IPS DF 4.7 (cell line): ENCODE results near the gene MLF1.
A peak's percentile ranks its signal among the peaks of the same experiment; 100 is the strongest.
"Not testable (repeated sequence)": the region's sequence is repeated elsewhere in the genome, so short reads cannot be mapped to it uniquely, and the experiment has no call there.

Experiments
- DNase-seq: peaks from one replicate; pipeline ENCODE4 v3.0.0-alpha.2; 2013; ENCODE audit warnings: low spot score; ENCODE audit errors: extremely low read depth

MLF1 gene

GRCh38 chr3:158570999-158571702 is at the start of gene MLF1:
Gene MLF1, plus strand, starts transcription at chr3:158571194. Its CDS starts 107 bp downstream, at chr3:158571301.
- peak; percentile 79 for DNase-seq

- no peak for DNase-seq
Measured at GRCh38 chr3:158522221-158523136, 48.5 kb upstream of the MLF1 start.

- DNase-seq: no peak
Measured at GRCh38 chr3:158528076-158528674, 42.8 kb upstream of the MLF1 start.

DNA sequence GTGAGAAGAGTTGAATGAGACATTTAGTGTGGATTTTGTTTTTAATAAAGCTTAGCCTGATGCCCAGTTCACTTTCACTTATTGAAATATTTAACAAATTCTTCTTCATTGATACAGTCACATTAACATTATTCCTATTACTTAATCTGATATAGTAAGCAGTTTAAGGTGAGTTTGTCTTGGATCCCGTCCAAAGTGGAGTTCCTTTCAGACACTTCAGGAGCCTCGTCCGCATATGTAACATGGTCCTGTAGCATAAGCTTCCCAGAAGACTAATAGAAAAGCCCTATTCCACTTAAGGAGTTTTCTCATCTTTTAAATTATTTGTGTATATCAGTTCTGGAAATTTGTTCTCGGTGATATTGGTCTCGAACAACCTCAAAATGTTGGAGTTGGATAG is 39.7 kb upstream of the MLF1 start:
- no peak for DNase-seq

GRCh38 chr3:158532099-158532734 is 38.8 kb upstream of the MLF1 start:
- DNase-seq: no peak

DNA sequence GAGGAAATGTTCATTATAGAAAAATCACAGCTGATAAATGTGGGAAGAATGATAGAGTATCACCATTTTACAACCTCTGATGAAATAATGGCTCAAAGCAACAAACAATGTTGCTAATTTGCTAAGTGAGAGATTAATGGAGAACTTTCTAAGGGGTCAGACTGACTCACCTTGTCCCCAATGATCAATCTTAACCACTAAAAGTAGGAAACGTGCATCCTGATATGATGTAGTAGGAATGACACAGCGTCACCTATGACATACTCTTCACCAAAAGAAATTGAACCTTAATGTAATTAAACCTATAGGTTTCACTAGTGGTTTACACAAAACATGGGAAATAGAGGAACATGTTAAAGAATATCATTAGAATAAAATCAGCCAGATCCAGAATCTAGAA is 35.1 kb upstream of the MLF1 start:
- DNase-seq: no peak

DNA sequence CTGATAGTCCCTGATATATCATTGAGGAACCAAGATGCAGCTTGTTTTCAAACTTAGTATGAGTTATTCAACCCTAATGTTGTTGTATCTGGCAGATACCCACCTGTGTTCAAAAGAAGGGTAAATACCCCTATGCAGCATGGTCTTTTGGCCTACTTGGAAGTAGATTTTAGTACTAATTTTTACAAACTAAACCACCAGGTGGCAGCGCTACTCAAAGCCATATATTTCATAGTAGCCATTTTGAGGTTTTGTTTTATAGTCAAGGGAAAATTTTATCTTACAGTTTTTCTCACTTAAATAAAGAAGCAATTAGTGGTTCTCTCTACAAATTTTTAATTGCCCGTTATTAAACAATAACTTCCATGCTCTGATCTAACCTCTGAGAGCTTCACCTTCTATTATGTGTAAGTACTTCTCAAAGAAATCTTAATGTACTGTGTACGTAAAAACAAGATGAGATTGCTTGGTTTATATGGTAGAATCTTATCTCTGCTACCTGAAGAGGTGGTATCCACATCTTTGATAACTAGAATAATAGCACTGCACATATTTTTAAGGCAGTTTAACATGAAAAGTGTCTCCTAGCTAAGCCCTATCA is 31.5 kb upstream of the MLF1 start:
- DNase-seq: no peak

DNA sequence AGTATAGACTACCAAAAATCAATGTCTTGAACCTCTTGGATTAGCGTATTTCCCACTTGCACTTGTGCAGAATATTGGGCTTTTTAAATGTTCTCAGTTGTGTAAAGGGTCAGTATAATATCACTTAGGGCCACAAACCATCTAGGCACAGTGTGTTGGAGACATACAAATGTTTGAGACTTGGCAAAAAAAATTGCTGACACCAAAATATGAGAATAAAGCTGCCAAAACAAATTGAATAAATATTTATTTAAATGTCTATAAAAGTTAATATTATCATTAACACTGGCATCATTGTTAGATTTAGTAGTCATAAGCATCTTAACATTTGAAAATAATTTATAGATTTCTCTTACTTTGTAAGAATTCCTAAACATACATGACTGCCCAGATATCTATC is 30.9 kb upstream of the MLF1 start:
- no peak for DNase-seq

GRCh38 chr3:158548691-158549090 is 22.3 kb upstream of the MLF1 start:
- no peak for DNase-seq

- DNase-seq: not testable (repeated sequence)
Measured at GRCh38 chr3:158549938-158550337, 21.1 kb upstream of the MLF1 start.

- no peak for DNase-seq
Measured at GRCh38 chr3:158552124-158552523, 18.9 kb upstream of the MLF1 start.

DNA sequence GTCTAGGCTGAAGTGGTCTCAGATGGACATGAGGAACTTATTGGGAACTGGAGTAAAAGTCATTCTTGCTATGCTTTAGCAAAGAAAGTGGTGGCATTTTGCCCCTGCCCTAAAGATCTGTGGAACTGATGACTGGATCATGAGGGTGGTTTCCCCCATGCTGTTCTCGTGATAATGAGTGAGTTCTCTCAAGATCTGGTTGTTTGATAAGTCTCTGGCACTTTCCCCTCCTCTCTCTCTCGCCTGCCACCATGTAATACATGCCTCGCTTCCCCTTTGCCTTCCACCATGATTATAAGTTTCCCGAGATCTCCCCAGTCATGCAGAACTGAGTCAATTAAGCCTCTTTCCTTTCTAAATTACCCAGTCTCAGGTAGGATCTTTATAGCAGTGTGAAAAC is 11.5 kb upstream of the MLF1 start:
- DNase-seq: no peak

GRCh38 chr3:158560979-158561378 is 10.0 kb upstream of the MLF1 start:
- DNase-seq: no peak

DNA sequence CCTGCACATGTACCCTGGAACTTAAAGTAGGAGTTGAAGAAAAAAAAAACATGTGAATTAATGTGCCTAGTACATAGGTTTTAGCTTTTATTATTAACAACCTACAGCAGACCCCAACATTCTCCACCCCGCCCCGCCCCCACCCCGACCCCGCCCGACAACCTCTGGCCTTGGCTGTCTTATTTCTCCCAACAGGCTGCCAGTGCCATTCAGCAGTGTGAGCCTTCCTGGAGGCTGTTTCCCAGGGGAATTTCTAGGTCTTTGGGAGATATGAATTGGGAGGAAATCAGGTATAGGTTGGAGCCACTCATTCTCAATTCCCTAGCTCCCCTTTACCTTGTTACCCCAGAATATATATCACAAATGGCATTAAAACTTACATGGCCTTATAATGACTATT is 8.3 kb upstream of the MLF1 start:
- no peak for DNase-seq

- no peak for DNase-seq
Measured at GRCh38 chr3:158563076-158563475, 7.9 kb upstream of the MLF1 start.

DNA sequence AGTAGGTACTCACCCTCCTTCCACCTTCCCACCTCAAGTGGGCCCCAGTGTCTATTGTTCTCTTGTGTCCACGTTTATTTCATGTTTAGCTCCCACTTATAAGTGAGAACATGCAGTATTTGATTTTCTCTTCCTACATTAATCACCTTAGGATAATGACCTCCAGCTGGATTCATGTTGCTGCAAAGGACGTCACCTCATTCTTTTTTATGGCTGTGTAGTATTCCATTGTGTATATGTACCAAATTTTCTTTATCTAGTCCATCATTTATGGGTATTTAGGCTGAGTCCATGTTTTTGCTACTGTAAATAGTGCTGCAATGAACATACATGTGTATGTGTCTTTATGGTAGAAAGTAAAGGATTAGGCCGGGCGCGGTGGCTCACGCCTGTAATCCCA is 5.9 kb upstream of the MLF1 start:
- DNase-seq: no peak

GRCh38 chr3:158568784-158569183 is 2.2 kb upstream of the MLF1 start:
- no peak for DNase-seq

DNA sequence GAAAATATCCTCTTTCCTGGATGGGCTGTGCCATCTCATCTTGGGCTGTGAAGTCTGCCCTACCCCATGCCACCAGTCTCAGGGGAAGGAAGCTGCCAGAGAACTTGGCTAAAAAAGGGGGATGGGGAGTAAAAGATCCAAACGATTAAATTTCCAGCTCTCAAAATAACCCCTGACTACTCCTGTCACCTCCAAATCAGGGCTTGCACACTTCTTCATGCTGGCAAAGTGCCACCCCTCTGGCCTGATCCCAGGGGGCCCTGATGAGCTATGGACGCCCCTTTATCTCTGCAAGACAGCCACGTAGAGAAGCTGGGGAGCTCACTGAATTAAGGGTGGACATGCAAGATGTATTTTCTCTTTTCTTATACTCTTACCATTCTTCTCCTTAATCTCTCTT is 1.2 kb upstream of the MLF1 start:
- DNase-seq: no peak

DNA sequence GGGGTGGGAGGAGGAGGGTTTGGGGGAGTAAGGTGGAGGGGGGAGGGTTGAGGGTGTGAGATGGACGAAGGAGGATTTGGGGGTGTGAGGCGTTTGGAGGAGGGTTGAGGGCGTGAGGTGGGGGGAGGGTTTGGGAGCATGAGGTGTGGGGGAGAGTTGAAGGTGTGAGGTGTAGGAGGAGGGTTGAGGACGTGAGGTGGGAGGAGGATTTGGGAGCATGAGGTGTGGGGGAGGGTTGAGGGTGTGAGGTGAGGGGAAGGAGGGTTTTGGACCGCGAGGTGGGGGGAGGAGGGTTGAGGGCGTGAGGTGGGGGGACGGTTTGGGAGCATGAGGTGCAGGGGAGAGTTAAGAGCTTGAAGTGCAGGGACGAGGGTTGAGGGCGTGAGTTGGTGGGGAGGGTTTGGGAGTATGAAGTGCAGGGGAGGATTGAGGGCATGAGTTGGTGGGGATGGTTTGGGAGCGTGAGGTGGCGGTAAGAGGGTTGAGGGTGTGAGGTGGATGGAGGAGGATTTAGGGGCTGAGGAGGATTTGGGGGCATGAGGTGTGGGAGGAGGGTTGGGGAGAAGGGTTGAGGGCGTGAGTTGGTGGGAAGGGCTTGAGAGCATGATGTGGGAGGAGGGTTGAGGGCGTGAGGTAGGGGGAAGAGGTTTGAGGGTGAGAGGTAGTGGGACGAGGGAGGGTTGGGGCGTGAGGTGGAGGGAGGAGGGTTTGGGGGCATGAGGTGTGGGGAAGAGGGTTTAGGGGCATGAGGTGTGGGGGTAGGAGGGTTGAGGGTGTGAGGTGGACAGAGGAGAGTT is 1.2 kb downstream of the MLF1 start:
- DNase-seq: no peak

DNA sequence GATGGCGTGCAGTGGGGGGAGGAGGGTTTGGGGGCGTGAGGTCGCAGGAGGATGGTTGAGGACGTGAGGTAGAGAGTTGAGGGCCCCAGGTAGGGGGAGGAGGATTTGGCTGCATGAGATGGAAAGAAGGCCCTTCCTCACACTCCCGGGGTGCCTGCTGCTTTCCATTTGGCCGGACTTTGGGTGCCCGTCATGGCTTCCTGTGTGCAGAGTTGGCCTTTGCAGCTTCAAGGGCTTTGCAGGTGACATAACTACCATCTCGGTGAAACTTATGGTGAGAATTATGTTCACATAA is 1.7 kb downstream of the MLF1 start:
- DNase-seq: no peak

DNA sequence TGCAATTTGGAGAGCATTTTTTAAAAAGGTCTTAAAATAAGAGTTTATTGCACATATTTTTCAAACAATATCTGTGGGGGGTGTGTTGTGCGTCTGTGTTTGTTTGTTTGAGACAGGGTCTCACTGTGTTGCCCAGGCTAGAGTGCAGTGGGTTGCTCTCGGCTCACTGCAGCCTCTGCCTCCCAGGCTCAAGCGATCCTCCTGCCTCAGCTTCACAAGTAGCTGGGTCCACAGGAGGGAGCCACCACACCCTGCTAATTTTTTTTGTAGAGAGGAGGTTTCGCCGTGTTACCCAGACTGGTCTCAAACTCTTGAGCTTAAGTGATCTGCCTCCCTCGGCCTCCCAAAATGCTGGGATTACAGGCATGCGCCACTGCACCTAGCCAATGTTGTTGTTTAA is 2.7 kb downstream of the MLF1 start:
- DNase-seq: no peak
